ENCODE results near the gene CRTC1.
A peak's percentile ranks its signal among the peaks of the same experiment; 100 is the strongest.

The CRTC1 gene, protein sequence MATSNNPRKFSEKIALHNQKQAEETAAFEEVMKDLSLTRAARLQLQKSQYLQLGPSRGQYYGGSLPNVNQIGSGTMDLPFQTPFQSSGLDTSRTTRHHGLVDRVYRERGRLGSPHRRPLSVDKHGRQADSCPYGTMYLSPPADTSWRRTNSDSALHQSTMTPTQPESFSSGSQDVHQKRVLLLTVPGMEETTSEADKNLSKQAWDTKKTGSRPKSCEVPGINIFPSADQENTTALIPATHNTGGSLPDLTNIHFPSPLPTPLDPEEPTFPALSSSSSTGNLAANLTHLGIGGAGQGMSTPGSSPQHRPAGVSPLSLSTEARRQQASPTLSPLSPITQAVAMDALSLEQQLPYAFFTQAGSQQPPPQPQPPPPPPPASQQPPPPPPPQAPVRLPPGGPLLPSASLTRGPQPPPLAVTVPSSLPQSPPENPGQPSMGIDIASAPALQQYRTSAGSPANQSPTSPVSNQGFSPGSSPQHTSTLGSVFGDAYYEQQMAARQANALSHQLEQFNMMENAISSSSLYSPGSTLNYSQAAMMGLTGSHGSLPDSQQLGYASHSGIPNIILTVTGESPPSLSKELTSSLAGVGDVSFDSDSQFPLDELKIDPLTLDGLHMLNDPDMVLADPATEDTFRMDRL

DNA sequence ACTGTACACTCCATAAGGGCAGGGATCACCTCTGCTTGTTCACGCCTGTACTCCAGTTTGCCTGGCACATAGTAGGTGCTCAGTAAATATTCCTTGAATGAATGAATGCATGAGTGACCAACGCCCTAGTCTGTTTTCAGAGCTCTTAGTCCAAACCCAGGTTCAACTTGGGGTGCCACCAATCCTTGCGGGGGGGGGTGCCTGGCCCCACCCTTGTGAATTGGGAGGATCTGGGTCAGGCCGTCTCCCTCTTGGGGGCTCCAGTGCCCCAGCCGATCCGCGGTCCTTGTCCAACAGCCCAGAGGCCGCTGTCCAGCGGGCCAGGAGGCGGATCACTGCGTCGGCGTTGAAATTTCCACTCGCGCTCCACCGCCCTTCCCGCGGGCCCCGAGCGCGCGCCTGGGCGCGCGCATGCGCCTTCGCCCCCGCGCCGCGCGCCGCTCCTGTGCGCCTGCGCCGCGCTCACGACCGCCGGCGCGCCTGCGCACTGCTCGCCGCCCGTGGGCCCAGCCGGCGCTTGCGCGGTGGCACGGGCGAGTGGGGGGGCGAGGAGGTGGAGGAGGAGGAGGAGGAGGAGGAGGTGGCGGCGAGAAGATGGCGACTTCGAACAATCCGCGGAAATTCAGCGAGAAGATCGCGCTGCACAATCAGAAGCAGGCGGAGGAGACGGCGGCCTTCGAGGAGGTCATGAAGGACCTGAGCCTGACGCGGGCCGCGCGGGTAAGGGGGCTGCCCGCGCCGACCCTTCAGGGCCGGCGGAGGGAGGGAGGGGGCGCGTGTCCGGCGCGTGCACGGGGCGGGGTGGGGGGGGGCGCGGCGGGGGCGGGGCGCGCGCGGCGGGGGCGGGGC, at the start of gene CRTC1:
Gene CRTC1 (plus strand): TSS at position 572 of the 849 bp plus-strand sequence. CDS start 23 bp downstream, at position 595.
- DNase-seq (ENCODE audit: low read depth in 2 of 2) = peak; percentile 85 to 87

DNA sequence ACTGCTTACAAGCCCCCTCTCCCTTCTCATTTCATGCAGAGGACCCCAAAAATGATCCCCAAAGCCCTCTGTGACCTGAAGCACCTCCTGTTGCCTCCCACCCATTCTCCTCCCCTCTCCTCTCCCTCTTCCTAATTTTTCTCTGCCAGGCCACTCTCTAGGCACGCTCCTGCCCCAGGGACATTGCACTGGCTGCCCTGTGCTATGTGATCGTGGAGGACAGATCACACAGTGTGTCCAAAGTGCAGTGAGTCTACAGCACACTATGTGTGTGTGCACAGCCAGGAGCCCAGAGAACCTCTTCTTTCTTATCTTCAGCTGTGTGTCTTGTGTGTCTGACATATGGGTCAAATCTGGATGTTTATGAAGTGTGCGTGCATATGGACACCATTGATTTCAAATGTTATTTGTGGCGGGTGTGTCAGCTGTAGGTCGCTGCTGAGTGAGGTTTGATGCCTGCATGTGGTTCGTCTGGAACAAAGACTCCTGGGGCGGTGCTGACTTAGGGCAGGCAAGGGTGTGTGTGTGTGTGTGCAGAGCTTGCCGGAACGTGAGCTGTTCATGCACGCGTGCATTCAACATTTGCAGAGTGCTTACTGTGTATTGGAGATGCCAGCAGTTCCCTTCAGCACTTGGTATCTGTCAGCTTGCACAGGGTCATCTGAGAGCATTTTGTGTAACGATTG, 48.7 kb upstream of the CRTC1 start:
- no peak for DNase-seq (ENCODE audit: low read depth in 2 of 2)

DNA sequence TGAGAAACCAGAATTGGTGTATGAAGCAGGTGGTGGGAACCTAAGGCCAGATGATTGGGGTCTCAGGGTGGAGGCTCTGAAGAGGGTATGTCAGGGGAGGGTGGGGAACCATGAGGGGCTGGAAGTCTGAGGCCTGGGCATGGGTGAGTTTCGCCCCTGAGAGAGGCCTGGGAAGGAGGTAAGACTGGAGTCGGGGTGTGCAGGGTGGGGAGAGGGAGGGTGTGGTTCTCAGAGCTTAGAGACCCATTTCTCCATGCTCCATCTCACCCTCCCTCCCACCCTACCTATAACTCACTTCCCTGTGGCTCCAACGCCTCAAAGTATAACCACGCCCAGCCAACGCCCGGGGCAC, 47.7 kb upstream of the CRTC1 start:
- DNase-seq (ENCODE audit: low read depth in 2 of 2) = no peak

DNA sequence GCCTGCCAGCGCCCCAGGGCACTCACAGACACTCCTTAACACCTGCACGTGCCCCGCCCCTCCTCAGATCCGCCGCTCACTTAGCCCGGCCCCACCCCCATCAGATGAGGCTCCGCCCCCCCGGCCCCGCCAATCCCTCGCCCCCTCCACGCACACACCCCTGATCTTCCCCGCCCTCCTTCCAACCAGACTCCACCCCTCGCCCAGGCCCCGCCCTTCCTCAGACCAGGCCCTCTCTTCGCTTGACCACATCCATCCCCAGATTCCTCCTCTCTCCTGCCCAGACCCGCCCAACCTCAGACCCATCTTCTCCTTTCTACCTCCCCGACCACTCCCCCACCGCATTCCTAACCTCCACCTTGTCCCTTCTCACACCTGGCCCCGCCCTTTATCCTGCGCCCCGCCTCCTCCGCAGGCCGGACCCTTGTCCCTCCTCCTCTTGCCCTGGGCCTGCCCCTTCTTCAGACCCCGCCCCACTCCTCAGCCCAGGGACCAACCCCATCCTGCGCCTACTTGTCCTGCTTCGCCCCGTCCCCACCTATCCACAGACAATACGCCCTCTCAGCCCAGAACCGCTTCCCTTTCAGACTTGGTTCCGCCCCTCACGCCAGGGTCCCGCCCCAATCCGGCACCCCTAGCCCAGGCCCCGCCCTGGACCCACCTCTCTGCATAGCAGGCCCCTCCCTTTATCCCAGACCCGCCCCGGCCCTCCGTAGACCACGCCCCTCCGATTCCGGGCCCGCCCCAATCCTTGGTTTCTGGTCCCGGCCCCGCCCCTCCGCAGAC, 47.1 kb upstream of the CRTC1 start:
- peak; percentile 97 for DNase-seq (ENCODE audit: low read depth in 2 of 2)

DNA sequence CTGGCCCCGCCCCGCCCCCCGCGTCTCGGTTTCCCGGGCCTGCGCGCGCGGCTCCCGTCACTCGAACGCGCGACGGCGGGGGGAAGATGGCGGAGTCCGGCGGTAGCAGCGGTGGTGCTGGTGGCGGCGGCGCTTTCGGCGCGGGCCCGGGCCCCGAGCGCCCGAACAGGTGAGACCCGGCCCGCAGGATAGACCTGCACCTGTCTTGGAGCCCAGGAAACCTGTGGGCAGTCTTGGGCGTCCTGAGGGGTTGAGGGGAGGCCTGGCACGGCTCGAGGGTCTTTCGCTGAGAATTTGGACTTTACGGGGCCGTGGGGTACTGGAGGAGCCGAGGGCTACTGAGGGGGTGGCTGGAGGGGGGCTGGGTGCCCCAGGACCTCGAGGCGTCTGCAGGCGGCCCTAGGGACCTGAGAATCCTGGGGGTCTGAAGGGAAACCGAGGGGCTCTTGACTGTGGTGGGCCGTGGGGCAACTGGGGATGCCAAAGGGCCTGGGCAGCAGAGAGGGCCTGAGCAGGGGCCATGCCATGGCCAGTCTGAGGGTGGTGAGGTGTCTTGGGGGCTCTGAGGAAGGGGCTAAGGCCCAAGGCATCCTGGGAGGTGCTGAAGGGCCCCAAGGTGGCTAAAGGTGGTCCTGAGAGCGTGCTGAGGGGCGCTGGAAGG, 46.4 kb upstream of the CRTC1 start, which contains the start of gene KLHL26:
Gene KLHL26 (plus strand): TSS at position 60 of the 661 bp plus-strand sequence. CDS start 27 bp downstream, at position 87.
- DNase-seq (ENCODE audit: low read depth in 2 of 2) = no peak

DNA sequence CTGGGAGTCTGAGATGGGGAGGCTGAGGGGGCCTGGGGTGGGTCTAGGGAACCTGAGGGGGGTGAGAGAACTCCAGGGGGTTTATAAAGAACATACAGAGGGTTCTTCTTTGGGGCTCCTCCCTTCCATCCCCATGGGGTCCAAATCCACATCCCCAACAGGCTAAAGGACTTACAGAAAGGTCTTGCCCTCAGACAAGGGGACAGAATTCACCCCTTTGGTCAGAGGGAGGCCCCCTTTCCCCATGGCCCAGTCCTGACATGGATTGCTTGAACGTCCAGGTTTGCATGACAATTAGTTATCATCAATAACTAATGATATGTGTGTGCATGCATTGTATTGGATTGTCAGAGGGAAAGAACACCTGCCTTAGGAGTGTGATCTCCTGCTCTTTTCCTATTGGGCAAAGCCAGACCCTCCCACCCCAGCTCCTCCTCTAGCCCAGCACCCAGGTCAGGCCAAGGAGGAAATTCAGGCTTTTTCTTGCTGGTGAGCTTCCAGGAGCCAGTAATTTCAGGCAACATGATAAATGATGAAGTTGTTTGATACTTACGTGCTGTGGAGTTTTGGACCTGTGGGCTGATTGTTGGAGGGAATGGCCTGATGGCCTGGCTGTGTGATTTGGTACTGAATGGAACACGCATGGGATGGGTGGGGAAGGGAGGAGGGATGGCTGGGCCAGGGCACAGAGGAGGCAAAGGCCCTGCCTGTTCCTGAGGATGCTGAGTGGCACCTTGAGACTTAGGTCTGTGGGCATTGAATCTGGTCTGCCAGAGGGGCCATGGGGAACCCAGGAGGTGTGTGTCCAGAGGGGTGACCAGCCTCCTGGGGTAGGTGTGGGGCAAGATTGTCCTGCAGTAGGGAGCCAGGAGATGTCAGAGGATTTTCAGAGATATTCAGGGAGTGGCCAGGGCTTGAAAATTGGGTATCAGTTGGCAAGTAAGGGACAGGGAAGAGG, 45.5 kb upstream of the CRTC1 start:
- no peak for DNase-seq (ENCODE audit: low read depth in 2 of 2)

DNA sequence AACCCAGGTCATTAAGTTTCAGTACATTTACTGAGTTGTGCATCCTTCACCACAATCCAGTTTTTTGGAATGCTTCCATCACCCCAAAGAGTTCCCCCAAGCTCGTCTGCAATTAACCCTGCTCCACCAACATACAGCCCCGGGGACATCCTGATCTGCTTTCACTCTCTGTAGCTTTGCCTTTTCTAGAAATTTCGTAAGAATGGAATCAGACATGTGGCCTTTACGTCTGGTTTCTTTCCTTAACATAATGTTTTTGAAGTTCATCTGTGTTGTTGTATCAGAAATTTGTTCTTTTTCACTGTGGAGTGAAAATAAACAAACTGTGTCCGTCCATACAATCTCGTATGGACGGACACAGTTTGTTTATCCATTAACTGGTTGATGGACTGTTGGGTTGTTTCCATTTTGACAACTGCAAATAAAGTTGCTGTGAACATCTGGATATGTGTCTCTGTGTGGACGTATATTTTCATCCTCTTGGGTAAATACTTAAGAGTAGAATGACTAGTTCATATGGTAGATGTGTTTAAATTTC, 43.7 kb upstream of the CRTC1 start:
- DNase-seq (ENCODE audit: low read depth in 2 of 2) = no peak

DNA sequence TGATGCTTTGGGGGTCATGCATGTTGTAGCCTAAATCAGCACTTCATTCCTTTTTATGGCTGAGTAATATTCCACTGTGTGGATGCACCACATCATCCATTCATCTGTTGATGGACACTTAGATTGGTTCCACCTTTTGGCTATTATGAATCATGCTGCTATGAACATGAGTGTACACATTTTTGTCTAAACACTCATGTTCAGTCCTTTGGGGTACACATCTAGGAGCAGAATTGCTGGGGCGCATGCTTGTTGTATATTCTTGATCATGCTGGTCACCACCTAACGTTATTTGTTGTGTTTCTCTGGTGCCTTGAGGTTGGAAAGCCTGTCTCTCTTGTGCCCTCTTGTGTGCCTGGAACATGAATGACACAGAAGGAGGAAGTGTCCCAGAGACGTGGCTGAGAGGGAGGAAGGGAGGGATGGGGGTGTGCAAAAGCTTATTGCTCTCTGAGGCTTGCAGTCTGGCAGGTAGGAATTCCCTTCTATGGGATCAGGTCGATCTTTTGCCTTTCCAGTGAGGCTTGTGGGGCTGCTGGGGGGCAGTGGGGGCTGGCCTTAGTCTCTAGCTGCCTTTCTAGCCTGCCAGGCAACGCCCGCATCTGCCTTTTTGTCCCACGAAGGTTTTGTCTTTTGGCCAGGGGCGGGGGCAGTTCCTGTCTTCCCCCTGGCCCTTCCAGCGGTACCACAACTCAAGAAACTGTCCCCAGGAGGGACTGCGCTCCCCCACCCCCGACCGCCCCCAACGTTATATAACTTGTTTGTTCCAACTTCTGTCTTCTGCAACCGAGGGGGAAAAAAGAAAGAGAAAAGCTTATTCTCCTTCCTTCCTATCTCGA, 39.1 kb upstream of the CRTC1 start:
- DNase-seq (ENCODE audit: low read depth in 2 of 2) = no peak

DNA sequence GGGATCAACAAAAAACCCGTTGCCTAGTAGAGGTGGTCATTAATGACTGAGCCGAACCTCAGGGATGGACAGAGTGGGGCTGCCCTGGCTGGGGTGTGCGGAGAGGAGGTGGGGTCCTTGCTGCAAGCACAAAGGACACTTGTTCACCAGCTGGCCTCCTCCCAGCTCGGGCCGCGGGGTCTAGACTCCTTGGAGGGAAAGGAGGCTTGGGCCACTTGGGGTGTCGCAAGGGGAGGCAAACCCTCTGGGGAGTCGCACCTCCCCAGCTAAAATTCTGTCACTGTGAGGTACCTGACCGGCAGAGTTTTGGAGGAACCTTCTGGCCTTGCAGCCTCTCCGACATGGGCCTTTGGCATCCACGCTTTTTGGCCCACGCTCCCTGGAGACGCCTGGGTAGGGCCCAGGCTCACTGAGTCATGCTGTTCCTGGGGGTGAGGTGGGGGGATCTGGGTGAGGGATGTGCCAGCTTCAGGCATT, 38.4 kb upstream of the CRTC1 start:
- DNase-seq (ENCODE audit: low read depth in 2 of 2) = no peak

DNA sequence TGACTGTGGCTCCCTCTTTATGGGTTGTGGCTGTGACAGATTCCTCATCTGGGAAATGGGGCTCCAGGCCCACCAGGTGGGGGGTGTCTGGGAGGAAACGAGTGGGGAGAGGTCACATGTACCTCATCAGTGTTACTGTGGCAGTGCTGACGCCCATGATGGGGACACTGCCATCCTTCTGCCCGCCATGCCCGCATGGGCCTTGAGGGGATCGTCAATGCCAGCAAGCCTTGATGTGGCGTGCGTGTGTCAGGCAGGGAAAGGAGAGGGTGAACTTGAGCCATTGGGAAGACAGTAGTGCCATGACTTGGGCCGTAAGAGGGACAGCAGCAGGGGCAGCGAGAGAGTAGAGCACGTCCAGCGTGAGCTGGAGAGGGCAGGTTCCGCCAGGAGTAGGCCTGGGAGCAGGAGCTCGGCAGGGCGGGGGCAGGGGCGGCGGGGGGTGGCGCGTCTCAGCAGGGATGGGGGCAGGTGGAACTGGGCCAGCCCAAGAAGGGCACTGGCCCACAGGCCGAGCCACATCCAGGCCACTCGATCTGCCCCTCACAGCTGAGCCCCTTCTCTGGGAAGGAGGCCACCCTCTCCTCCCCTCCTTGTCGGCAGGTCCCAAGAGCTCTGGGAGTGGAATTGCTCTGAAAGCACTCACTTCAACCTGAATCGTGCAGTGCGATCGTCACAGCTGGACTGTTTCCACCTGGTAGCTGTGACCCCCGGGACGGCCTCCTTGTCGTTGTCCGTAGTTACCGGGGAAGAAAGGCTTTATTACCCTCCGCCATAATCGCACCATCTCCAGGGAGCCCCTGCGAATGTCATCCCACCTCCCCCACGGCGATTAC, 36.7 kb upstream of the CRTC1 start:
- DNase-seq (ENCODE audit: low read depth in 2 of 2) = no peak

DNA sequence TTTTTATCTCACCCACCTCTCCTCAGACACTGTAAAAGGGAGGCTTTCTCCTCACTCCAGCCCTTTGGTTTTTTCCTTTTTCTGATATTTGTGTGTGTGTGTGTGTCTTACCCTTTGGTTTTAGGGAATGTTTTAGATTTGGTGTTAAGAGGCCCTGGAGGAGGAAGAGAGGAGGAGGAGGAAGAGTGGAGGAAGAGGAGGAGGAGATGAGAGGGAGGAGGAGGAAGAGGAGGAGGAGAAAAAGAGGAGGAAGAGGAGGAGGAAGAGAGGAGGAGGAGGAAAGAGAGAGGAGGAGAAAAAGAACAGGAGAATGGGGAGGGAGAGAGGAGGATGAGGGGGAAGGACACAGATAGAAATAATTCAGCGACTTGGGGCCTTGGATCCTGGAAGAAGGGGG, 36.1 kb upstream of the CRTC1 start:
- no peak for DNase-seq (ENCODE audit: low read depth in 2 of 2)

DNA sequence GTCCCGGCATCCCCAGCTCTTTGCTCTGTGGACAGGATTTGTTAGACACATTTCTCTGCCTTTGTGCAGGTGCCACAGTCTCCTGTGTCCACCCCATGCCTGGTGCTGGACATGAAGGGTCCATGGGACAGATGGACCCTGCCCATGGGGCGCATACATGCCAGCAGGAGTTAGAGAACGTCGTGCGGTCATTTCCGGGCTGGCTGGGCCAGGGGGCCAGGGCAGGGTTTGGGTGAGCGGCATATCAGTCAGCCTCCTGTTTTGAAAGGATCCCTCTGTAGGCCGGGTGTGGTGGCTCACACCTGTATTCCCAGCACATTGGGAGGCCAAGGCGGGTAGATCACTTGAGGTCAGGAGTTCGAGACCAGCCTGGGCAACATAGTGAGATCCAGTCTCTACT, 35.7 kb upstream of the CRTC1 start:
- no peak for DNase-seq (ENCODE audit: low read depth in 2 of 2)

DNA sequence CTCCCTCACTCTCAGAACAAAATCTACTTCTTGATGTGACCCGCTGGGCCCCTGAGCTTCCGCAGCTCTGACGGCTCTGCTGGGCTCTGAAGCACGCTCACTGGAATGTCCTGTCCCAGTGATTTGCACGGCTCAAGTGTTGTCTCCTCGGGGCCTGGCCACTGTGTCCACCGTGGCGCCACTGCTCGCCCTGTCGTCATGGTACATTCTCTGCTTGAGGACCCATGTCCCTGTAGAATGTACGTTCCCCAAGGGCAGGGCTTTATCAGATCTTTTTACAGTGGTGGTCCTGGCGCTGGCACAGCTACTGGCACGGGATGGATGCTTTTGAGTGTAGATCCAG, 34.5 kb upstream of the CRTC1 start:
- no peak for DNase-seq (ENCODE audit: low read depth in 2 of 2)

DNA sequence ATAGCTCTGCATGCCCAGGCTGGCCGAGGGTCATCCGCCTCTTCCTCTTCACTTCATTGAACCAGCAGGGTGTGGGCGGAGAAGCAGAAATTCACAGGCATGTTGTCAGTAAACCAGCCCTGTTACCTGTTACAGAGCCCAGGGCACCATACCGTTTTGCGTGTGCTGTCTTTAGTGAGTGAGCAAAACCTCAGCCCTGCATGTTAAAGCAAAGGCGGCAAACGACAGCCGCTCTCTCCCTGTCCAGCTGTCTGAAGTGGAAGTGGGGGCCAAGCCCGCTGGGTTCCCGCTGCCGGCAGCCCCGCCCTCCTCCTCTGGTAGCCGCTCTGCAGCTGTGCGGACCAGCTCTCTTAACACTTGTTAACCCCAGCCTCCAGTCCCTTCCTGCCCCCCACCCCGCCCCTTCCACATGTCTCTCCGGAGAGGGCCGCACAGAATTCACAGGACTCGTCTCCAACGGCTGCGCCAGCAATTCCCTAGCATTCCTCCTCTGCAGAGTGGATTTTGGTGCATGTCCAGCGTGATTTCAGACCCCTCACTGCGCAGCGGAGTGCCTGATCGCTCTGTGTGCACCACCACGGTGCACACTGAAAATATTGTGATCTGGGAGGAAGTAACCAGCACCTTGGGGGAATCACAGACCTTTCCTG, 34.0 kb upstream of the CRTC1 start:
- no peak for DNase-seq (ENCODE audit: low read depth in 2 of 2)

DNA sequence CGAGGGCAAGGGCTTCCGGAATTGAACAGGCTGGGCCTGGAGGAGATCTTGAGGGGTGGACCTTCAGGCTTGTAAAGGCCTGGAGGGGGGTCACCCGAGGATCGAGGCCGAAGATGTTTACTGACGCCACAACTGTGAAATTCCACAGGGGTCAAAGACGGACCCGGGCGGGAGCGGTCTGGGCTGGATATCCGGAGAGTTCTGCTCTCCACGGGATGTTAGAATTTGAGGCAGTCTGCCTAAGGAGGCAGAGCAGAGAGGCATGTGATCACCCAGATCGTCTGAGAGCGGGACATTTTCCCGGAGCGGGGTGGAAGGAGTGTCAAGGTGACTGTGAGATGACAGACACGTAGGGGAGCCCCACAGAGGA, 33.5 kb upstream of the CRTC1 start:
- no peak for DNase-seq (ENCODE audit: low read depth in 2 of 2)

DNA sequence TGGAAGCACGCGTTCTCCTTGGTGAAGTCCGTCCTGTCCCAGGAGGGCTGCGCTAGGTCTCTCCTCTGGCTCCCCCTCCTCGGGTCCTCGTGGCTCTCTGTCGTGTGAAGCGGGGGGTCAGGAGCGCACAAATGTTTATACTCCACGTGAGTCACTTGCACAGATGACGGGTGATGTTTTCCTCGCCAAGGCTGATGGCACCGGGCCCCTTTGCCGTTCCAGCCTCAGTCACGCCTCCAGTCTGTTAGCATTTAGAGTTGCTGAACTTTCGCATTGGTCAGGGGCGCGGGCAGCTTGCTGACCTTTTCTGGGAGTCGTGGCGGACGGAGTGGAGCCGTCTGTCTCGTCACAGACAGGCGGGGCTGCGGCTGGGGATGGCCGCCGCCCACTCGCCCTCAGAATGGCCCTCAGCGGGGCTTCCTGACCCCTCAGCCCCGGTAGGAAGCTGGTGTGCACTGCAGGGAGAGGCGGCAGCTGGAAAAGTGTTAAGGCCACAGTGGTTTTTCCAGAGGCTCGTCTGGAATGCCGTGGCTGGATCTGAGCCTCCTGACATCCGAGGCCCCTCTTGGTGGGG, 32.9 kb upstream of the CRTC1 start:
- DNase-seq (ENCODE audit: low read depth in 2 of 2) = no peak
